NB4 (cell line): ENCODE results near the gene LYPD1.

ENCODE experiments used
- DNase-seq: peaks from one replicate; pipeline ENCODE4 v3.0.0; 2010; ENCODE audit warnings: low read depth
- H3K4me3 ChIP-seq: one replicate; pipeline ENCODE4 v1.5.1; 2011; ENCODE audit warnings: mild to moderate bottlenecking, low read depth, low read length, moderate library complexity
- CTCF ChIP-seq: IDR thresholded peaks from one replicate; pipeline ENCODE4 v1.5.1; 2012; ENCODE audit warnings: low read depth, low read length
- MAX ChIP-seq: IDR thresholded peaks from 2 replicates; pipeline ENCODE4 v1.6.1; 2011; ENCODE audit warnings: low read depth, low read length
- MYC ChIP-seq: IDR thresholded peaks from 2 replicates; pipeline ENCODE4 v1.6.1; 2011; ENCODE audit warnings: low read depth, low read length
- POLR2A ChIP-seq: IDR thresholded peaks from 2 replicates; pipeline ENCODE4 v1.6.1; 2011; ENCODE audit warnings: mild to moderate bottlenecking; ENCODE audit not compliant: insufficient read length; ENCODE audit errors: extremely low read depth

The LYPD1 gene

DNA sequence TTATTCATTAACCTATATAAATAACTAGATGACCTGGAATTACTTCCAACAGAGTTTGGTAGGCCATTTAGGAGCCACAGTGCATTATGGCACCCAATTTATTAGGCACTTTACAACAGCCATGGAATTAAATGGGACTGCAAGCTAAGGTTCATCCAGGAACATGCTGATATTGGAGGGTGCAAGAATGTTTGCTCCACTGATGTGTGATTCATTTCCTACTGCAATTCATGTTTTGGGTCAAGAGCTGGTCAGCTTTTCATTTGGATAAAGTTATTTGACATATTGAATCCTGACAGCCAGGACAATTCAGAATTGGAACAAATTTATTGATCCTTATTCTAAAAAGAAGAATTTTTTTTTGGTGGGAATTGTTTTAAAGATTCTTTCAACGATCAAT, 11.8 kb upstream of the LYPD1 start:
- no peak overlapping the region for H3K4me3 ChIP-seq
- no peak for TF ChIP-seq MAX
- no peak for TF ChIP-seq MYC
- no peak for TF ChIP-seq CTCF
- no peak for TF ChIP-seq POLR2A
- DNase-seq, result no peak

GRCh38 chr2:132680544-132680943, 10.5 kb upstream of the LYPD1 start:
- H3K4me3 ChIP-seq, result no peak overlapping the region
- TF ChIP-seq MYC (no peak), CTCF (no peak), POLR2A (no peak), MAX (no peak)
- DNase-seq, result no peak

- TF ChIP-seq MYC (no peak), CTCF (no peak), POLR2A (no peak), MAX (no peak)
- DNase-seq, result no peak
- no peak overlapping the region for H3K4me3 ChIP-seq
These were observed 8.5 kb upstream of the LYPD1 start for GRCh38 chr2:132678483-132678882.

DNA sequence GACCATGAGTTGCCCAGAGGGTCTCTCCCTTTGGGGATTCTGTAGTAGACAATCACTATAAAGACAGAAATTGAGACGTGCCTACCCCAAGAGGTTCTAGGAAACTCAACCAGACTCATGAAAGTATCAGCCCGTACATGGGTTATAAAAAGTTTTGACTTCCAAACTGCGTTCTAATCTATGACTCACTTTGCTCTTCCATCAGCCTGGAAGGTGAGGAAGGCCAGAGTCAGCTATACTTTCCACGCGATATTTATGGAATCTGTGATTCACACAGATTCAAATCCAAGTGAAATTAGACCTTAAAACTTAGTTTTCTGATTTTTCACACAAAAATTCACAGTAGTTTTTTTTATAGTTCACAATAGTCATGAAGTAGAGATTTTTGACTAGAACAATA, 7.7 kb upstream of the LYPD1 start:
- no peak overlapping the region for H3K4me3 ChIP-seq
- DNase-seq, result no peak
- TF ChIP-seq CTCF (no peak), MYC (no peak), MAX (no peak), POLR2A (no peak)

DNA sequence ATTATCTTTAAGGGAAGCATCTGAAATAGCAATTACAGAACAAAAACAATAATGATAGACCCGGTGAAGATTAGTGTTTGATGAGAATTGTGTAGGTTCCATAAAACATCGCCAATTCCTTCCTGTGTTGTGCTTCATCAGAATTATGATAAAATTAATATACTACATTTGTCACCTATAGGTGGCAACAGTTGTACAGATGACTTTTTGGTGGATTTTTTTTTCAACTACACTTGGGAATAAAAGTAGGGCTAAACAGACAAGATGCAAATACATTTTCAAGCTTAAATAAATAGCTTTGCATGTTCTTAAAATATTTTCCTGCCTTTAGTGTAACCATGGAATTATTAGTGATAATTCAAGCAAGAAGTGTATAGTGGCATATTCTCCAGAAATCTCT, 7.0 kb upstream of the LYPD1 start:
- no peak overlapping the region for H3K4me3 ChIP-seq
- DNase-seq, result no peak
- TF ChIP-seq MYC (no peak), MAX (no peak), POLR2A (no peak), CTCF (no peak)

- DNase-seq, result no peak
- TF ChIP-seq POLR2A (no peak), MAX (no peak)
- H3K4me3 ChIP-seq, result no peak overlapping the region
These were observed 1.3 kb upstream of the LYPD1 start for GRCh38 chr2:132671151-132671835.
